ENCODE results near the gene DIO1.

DNA sequence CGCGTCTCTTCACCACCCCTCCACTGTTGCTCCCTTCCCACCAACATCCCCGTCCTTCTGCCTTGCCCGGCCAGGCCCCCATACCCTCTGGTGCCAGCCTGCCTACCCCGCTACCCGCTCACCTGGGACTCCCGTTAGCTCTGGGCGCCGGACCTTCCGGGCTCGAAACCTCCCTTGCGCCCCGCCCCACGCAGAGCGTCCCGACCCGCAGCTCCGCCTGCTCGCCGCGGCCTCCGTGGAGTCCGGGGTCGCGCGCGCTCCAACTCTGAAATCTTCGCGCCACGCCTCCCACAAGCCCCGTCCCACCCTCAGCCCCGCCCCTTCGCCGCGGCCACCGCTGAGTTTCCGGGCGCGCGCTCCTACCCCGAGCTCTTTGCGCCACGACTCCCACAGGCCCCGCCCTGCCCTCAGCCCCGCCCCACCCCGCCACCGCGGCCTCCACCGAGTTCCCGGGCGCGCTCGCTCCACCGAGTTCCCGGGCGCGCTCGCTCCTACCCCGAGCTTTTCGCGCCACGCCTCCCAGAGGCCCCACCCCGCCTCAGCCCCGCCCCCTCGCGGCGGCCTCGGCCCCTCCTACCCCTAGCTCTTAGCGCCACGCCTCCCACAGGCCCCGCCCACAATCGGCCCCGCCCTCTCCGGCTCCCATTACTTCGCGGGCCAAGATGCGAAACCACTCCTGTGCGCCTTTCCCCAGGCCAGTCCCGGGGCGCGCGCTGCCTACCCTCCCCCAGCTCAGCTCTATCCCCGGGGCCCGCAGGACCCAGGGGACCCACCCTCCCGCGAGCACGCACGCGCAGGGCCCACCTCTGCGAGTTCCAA is 51.7 kb downstream of the DIO1 start, which contains the start of gene IFT25:
- TF ChIP-seq POLR2A (IDR thresholded peaks at IDR 0.05) (peak in 1 of 2 donors; percentile 41), POLR2AphosphoS5 (IDR thresholded peaks at IDR 0.05) (peak in 2 of 3 donors; percentile 42 to 56), EP300 (IDR thresholded peaks at IDR 0.05) (no peak)
- TF ChIP-seq, protein P1, sequence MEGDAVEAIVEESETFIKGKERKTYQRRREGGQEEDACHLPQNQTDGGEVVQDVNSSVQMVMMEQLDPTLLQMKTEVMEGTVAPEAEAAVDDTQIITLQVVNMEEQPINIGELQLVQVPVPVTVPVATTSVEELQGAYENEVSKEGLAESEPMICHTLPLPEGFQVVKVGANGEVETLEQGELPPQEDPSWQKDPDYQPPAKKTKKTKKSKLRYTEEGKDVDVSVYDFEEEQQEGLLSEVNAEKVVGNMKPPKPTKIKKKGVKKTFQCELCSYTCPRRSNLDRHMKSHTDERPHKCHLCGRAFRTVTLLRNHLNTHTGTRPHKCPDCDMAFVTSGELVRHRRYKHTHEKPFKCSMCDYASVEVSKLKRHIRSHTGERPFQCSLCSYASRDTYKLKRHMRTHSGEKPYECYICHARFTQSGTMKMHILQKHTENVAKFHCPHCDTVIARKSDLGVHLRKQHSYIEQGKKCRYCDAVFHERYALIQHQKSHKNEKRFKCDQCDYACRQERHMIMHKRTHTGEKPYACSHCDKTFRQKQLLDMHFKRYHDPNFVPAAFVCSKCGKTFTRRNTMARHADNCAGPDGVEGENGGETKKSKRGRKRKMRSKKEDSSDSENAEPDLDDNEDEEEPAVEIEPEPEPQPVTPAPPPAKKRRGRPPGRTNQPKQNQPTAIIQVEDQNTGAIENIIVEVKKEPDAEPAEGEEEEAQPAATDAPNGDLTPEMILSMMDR (IDR thresholded peaks at IDR 0.05), result no peak

Measured in suprapubic skin (tissue), 4 donors.